ENCODE measurements around the gene COL8A1.

Gene COL8A1

GRCh38 chr3:99644017-99644416 is 5.6 kb downstream of the COL8A1 start:
- no peaks in the 10 kb centered on the region for H4K20me1 ChIP-seq (ENCODE audit: insufficient read depth, low read length)
- H3K4me2 ChIP-seq (ENCODE audit: low read length): no peak overlapping the region
- TF ChIP-seq EZH2phosphoT487 (IDR thresholded peaks at IDR 0.05; ENCODE audit: low read depth): no peak
- TF ChIP-seq, protein P1, sequence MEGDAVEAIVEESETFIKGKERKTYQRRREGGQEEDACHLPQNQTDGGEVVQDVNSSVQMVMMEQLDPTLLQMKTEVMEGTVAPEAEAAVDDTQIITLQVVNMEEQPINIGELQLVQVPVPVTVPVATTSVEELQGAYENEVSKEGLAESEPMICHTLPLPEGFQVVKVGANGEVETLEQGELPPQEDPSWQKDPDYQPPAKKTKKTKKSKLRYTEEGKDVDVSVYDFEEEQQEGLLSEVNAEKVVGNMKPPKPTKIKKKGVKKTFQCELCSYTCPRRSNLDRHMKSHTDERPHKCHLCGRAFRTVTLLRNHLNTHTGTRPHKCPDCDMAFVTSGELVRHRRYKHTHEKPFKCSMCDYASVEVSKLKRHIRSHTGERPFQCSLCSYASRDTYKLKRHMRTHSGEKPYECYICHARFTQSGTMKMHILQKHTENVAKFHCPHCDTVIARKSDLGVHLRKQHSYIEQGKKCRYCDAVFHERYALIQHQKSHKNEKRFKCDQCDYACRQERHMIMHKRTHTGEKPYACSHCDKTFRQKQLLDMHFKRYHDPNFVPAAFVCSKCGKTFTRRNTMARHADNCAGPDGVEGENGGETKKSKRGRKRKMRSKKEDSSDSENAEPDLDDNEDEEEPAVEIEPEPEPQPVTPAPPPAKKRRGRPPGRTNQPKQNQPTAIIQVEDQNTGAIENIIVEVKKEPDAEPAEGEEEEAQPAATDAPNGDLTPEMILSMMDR (IDR thresholded peaks at IDR 0.05; ENCODE audit: low read depth, low read length): no peak
- H3K27ac ChIP-seq (ENCODE audit: low read length): no peak overlapping the region
- H3K9ac ChIP-seq (ENCODE audit: low read length): no peak overlapping the region
- no peaks in the 10 kb centered on the region for H3K9me3 ChIP-seq (ENCODE audit: insufficient read depth, low read length)
- peaks cover 19% of the 10 kb centered on the region for H3K27me3 ChIP-seq (ENCODE audit: low read depth, low read length)
- H3K4me3 ChIP-seq (ENCODE audit: low read length): no peak overlapping the region
- H2AFZ ChIP-seq (ENCODE audit: low read depth, low read length): no peak overlapping the region; the same call in 1 of the 2 replicates
- no peaks in the 10 kb centered on the region for H3K79me2 ChIP-seq (ENCODE audit: low read length)
- H3K36me3 ChIP-seq (replicated peaks; ENCODE audit: low read depth, low read length): no peaks in the 10 kb centered on the region
- peaks cover 9% of the 10 kb centered on the region for H3K4me1 ChIP-seq (ENCODE audit: low read length)

DNA sequence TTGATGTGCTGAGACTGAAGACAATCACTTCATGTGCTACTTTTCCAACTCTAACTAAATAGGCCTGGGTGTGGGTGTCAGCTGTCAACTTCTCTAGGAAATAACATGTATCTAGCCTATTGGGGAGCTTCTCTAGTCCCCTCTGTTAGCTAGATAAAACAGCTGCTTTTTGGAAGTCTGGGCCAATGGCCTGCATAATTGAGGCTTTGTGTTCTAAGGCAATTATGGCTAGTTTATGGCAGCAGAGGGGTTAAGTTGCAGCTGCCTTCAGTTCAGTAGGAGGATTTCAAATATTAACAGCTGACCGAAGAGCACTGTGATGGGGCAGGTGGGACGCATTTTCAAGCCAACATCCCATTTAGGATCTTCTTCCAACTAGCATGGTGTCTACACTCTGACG is 6.4 kb downstream of the COL8A1 start:
- H3K4me3 ChIP-seq (ENCODE audit: low read length): no peak overlapping the region
- no peaks in the 10 kb centered on the region for H3K79me2 ChIP-seq (ENCODE audit: low read length)
- H3K4me2 ChIP-seq (ENCODE audit: low read length): no peak overlapping the region
- H3K27ac ChIP-seq (ENCODE audit: low read length): no peak overlapping the region
- no peak for TF ChIP-seq EZH2phosphoT487 (IDR thresholded peaks at IDR 0.05; ENCODE audit: low read depth)
- TF ChIP-seq, protein P1 (IDR thresholded peaks at IDR 0.05; ENCODE audit: low read depth, low read length): no peak
- 0 out of 2 replicates have a peak overlapping the region, but pooled peaks have one; percentile 45 for H2AFZ ChIP-seq (ENCODE audit: low read depth, low read length)
- H3K36me3 ChIP-seq (replicated peaks; ENCODE audit: low read depth, low read length): no peaks in the 10 kb centered on the region
- peaks cover 9% of the 10 kb centered on the region for H3K4me1 ChIP-seq (ENCODE audit: low read length)
- H3K9ac ChIP-seq (ENCODE audit: low read length): no peak overlapping the region
- no peaks in the 10 kb centered on the region for H4K20me1 ChIP-seq (ENCODE audit: insufficient read depth, low read length)
- no peaks in the 10 kb centered on the region for H3K9me3 ChIP-seq (ENCODE audit: insufficient read depth, low read length)
- H3K27me3 ChIP-seq (ENCODE audit: low read depth, low read length): peaks cover 19% of the 10 kb centered on the region

DNA sequence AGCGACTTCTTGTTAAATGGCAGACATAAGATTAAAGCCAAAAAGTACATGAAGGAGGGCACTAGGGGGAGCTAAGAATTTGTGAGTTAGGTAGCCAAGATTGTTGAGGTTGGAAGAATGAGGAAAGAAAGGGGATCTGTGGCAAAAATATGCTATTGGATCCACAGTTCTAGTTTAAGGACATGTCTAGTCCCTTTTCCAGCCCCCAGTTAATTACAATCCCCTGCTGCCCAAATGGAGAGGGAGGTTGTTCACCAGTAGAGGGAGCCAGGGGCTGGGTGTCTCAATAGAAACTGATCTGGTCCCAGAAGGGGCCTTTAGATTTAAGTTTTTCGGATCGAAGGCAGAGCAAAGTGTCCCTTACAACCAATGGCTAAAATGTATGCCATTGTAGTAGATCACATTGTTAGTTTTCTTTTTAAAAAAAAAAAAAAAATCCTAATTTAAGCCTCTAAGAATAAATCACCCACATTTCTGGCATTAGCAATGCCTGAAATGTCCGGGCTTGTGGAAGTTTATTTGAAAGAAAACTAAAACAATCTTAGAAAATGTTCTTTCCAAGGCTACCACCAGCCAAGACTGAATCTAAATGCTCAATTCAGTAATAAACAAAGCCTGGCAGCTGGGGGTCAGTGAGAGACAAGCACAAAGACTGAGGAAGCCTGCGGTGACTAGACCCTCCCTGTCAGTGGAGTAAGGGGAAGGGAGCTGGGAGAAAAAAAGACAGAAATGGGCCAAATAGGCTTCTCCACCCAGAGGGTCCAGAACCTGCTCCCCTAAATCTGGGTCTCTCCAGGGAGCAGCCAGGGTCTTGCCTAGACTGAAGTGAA is 7.1 kb downstream of the COL8A1 start:
- Histone ChIP-seq H3K27ac (ENCODE audit: low read length) (no peak overlapping the region), H3K9ac (ENCODE audit: low read length) (no peak overlapping the region), H3K4me1 (ENCODE audit: low read length) (peaks cover 9% of the 10 kb centered on the region), H3K36me3 (replicated peaks; ENCODE audit: low read depth, low read length) (no peaks in the 10 kb centered on the region), H3K4me3 (ENCODE audit: low read length) (no peak overlapping the region), H3K9me3 (ENCODE audit: insufficient read depth, low read length) (no peaks in the 10 kb centered on the region), H2AFZ (ENCODE audit: low read depth, low read length) (no peak overlapping the region), H3K4me2 (ENCODE audit: low read length) (no peak overlapping the region), H3K27me3 (ENCODE audit: low read depth, low read length) (peaks cover 15% of the 10 kb centered on the region), H4K20me1 (ENCODE audit: insufficient read depth, low read length) (no peaks in the 10 kb centered on the region), H3K79me2 (ENCODE audit: low read length) (no peaks in the 10 kb centered on the region)
- TF ChIP-seq, protein P1 (IDR thresholded peaks at IDR 0.05; ENCODE audit: low read depth, low read length): peak; percentile 100
- TF ChIP-seq EZH2phosphoT487 (IDR thresholded peaks at IDR 0.05; ENCODE audit: low read depth): no peak

GRCh38 chr3:99646107-99646435 is 7.7 kb downstream of the COL8A1 start:
- Histone ChIP-seq H3K27me3 (ENCODE audit: low read depth, low read length) (peaks cover 10% of the 10 kb centered on the region), H3K4me1 (ENCODE audit: low read length) (peaks cover 9% of the 10 kb centered on the region), H3K9me3 (ENCODE audit: insufficient read depth, low read length) (no peaks in the 10 kb centered on the region), H2AFZ (ENCODE audit: low read depth, low read length) (no peak overlapping the region), H3K36me3 (replicated peaks; ENCODE audit: low read depth, low read length) (no peaks in the 10 kb centered on the region), H4K20me1 (ENCODE audit: insufficient read depth, low read length) (no peaks in the 10 kb centered on the region), H3K4me2 (ENCODE audit: low read length) (no peak overlapping the region), H3K27ac (ENCODE audit: low read length) (no peak overlapping the region), H3K9ac (ENCODE audit: low read length) (no peak overlapping the region), H3K79me2 (ENCODE audit: low read length) (no peaks in the 10 kb centered on the region), H3K4me3 (ENCODE audit: low read length) (no peak overlapping the region)
- TF ChIP-seq EZH2phosphoT487 (IDR thresholded peaks at IDR 0.05; ENCODE audit: low read depth): no peak
- TF ChIP-seq, protein P1 (IDR thresholded peaks at IDR 0.05; ENCODE audit: low read depth, low read length): no peak
